ENCODE measurements around the gene TMEM175. TPM values are rescaled to one million over a fixed set of nuclear protein-coding genes. Genes with fewer than 3 reads are reported as not detected.

The TMEM175 gene
- total RNA-seq, 2 donors from 2014 or later: 26.5 to 39.5 TPM

- H3K4me3 ChIP-seq: no peak overlapping the region
- H3K36me3 ChIP-seq: peaks cover 20% of the 10 kb centered on the region
- no peaks in the 10 kb centered on the region for H3K9me3 ChIP-seq
- TF ChIP-seq, protein P1, sequence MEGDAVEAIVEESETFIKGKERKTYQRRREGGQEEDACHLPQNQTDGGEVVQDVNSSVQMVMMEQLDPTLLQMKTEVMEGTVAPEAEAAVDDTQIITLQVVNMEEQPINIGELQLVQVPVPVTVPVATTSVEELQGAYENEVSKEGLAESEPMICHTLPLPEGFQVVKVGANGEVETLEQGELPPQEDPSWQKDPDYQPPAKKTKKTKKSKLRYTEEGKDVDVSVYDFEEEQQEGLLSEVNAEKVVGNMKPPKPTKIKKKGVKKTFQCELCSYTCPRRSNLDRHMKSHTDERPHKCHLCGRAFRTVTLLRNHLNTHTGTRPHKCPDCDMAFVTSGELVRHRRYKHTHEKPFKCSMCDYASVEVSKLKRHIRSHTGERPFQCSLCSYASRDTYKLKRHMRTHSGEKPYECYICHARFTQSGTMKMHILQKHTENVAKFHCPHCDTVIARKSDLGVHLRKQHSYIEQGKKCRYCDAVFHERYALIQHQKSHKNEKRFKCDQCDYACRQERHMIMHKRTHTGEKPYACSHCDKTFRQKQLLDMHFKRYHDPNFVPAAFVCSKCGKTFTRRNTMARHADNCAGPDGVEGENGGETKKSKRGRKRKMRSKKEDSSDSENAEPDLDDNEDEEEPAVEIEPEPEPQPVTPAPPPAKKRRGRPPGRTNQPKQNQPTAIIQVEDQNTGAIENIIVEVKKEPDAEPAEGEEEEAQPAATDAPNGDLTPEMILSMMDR (IDR thresholded peaks at IDR 0.05): no peak
- DNase-seq (ENCODE audit: low spot score) (no peak), ATAC-seq (ENCODE audit: insufficient number of reproducible peaks, low FRiP score, low read depth) (no peak)
- H3K27ac ChIP-seq: no peak overlapping the region
- no peaks in the 10 kb centered on the region for H3K27me3 ChIP-seq (replicated peaks; ENCODE audit: insufficient read depth)
- no peaks in the 10 kb centered on the region for H3K4me1 ChIP-seq (ENCODE audit: control insufficient read depth in 1 of 2, low read depth in 2 of 2)
Measured at GRCh38 chr4:955161-955921, 23.1 kb downstream of the TMEM175 start.

GRCh38 chr4:955931-956381 lies 23.7 kb downstream of the TMEM175 start:
- Histone ChIP-seq H3K4me3 (no peak overlapping the region), H3K27me3 (replicated peaks; ENCODE audit: insufficient read depth) (no peaks in the 10 kb centered on the region), H3K27ac (no peak overlapping the region), H3K36me3 (peaks cover 20% of the 10 kb centered on the region), H3K4me1 (ENCODE audit: control insufficient read depth in 1 of 2, low read depth in 2 of 2) (no peaks in the 10 kb centered on the region), H3K9me3 (no peaks in the 10 kb centered on the region)
- no peak for ATAC-seq (ENCODE audit: insufficient number of reproducible peaks, low FRiP score, low read depth)
- TF ChIP-seq, protein P1 (IDR thresholded peaks at IDR 0.05): no peak
- DNase-seq (ENCODE audit: low spot score): no peak

DNA sequence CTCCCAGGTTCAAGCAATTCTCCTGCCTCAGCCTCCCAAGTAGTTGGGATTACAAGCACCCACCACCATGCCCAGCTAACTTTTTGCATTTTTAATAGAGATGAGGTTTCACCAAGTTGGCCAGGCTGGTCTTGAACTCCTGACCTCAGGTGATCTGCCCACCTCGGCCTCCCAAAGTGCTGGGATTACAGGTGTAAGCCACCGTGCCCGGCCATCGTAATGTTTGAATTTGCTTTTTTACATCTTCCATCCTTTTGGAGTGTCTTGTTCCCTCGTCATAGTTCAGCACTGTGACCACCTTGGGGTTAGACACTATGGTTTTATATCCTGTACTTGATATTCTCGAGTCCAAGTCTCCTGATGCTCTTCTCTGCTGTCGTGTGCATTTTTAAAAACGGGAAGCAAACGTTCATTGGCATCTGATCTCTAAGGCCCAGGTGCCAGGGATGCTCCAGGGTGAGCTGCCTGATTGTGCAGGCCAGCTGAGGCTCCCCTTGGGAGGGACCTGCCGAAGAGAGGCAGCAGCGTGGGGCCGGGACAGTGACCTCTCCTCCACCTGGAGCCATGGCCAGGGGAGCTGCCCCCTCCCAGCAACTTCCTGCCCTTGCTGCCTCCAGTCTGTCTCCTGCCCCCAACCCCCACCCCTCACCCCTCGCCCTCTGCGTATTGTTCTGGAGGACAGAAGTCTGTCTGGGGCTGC lies 24.4 kb downstream of the TMEM175 start:
- TF ChIP-seq, protein P1 (IDR thresholded peaks at IDR 0.05): no peak
- no peaks in the 10 kb centered on the region for H3K4me1 ChIP-seq (ENCODE audit: control insufficient read depth in 1 of 2, low read depth in 2 of 2)
- no peak overlapping the region for H3K27ac ChIP-seq
- H3K27me3 ChIP-seq (replicated peaks; ENCODE audit: insufficient read depth): no peaks in the 10 kb centered on the region
- H3K4me3 ChIP-seq: no peak overlapping the region
- H3K36me3 ChIP-seq: peaks cover 24% of the 10 kb centered on the region
- ATAC-seq (ENCODE audit: insufficient number of reproducible peaks, low FRiP score, low read depth) (no peak), DNase-seq (ENCODE audit: low spot score) (no peak)
- H3K9me3 ChIP-seq: no peaks in the 10 kb centered on the region

DNA sequence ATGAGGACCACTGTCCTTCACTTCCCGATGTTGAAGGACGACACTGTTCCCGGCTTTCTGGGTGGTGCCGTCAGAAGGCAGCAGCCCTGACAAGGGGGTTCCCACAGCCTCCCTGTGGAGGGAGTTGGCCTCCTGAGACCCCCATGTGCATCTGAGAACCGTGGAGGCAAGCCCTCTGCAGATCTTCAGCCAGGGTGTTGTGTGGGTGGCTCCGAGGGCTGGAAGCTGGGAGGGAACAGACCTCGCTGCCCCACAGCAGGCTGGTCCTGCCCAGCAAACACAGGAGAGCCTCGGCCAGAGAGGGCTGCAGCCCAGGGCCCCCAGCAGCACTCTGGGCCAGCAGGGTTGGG lies 24.9 kb downstream of the TMEM175 start:
- peaks cover 24% of the 10 kb centered on the region for H3K36me3 ChIP-seq

More for the DNA sequence above, 24.9 kb downstream of the TMEM175 start:
- Histone ChIP-seq H3K4me1 (ENCODE audit: control insufficient read depth in 1 of 2, low read depth in 2 of 2) (no peaks in the 10 kb centered on the region), H3K27me3 (replicated peaks; ENCODE audit: insufficient read depth) (no peaks in the 10 kb centered on the region), H3K9me3 (no peaks in the 10 kb centered on the region), H3K27ac (no peak overlapping the region), H3K4me3 (no peak overlapping the region)
- no peak for ATAC-seq (ENCODE audit: insufficient number of reproducible peaks, low FRiP score, low read depth)
- no peak for DNase-seq (ENCODE audit: low spot score)
- TF ChIP-seq, protein P1 (IDR thresholded peaks at IDR 0.05): no peak

Data from thoracic aorta (tissue), 2 donors.